ES-I3 (cell line): Measurements from ENCODE around the gene G6PD.

ENCODE experiments used
- H3K36me3 ChIP-seq: 2 replicates; pipeline ENCODE4 v1.6.1; 2013; ENCODE audit warnings: mild to moderate bottlenecking, low read length, control low read depth, moderate library complexity; ENCODE audit not compliant: insufficient read depth
- H3K4me1 ChIP-seq: 2 replicates; pipeline ENCODE4 v1.6.1; 2013; ENCODE audit warnings: mild to moderate bottlenecking, control low read depth, low read length; ENCODE audit not compliant: insufficient read depth
- H3K9ac ChIP-seq: 2 replicates; pipeline ENCODE4 v1.6.1; 2013; ENCODE audit warnings: low read depth, mild to moderate bottlenecking, low read length, moderate library complexity
- H3K9me3 ChIP-seq: 2 replicates; pipeline ENCODE4 v1.6.1; 2013; ENCODE audit warnings: mild to moderate bottlenecking, low read length, moderate library complexity; ENCODE audit not compliant: control insufficient read depth, insufficient read depth

Gene G6PD

GRCh38 chrX:154534526-154535322 is 11.9 kb downstream of the G6PD start:
- Histone ChIP-seq H3K4me1 (peaks cover 7% of the 10 kb centered on the region; the same call in 1 of the 2 replicates), H3K9me3 (no peaks in the 10 kb centered on the region), H3K9ac (no peak overlapping the region), H3K36me3 (no peaks in the 10 kb centered on the region; the same call in 1 of the 2 replicates)

DNA sequence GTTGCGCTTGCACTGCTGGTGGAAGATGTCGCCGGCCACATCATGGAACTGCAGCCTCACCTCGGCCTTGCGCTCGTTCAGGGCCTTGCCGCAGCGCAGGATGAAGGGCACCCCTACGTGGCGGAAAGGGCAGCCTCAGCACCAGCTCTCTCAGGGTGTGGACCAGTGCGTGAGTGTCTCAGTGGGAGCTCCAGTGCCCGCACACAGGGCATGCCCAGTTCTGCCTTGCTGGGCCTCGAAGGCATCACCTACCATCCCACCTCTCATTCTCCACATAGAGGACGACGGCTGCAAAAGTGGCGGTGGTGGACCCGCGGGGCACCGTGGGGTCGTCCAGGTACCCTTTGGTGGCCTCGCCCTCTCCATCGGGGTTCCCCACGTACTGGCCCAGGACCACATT is 14.0 kb downstream of the G6PD start:
- no peak overlapping the region for H3K9ac ChIP-seq
- no peaks in the 10 kb centered on the region for H3K9me3 ChIP-seq
- peaks cover 7% of the 10 kb centered on the region; the same call in 1 of the 2 replicates for H3K4me1 ChIP-seq
- H3K36me3 ChIP-seq = no peaks in the 10 kb centered on the region; the same call in 1 of the 2 replicates

DNA sequence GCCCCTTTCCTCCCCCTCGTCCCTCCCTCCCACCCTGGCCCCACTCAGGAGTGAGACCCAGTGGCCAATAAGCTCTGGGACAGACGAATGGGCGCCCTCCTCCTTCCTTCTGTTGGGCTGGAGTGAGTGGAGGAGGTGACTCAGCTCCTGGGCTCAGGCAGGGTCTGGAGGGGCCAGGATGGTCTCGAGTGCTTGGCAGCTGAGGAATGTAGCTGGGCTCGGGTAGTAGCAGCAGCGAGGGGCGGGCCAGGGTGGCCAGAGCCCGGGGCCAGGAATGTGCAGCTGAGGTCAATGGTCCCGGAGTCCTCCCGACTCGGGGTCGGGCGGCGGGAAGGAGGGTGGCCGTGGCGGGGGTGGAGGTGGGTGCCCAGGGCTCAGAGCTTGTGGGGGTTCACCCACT is 15.0 kb downstream of the G6PD start:
- no peaks in the 10 kb centered on the region; the same call in 1 of the 2 replicates for H3K36me3 ChIP-seq
- H3K9ac ChIP-seq = no peak overlapping the region
- H3K4me1 ChIP-seq = peaks cover 11% of the 10 kb centered on the region; the same call in 1 of the 2 replicates
- H3K9me3 ChIP-seq = no peaks in the 10 kb centered on the region

- Histone ChIP-seq H3K4me1 (peaks cover 11% of the 10 kb centered on the region; the same call in 1 of the 2 replicates), H3K36me3 (no peaks in the 10 kb centered on the region; the same call in 1 of the 2 replicates), H3K9me3 (no peaks in the 10 kb centered on the region), H3K9ac (no peak overlapping the region)
Observed at GRCh38 chrX:154530286-154530685, 16.4 kb downstream of the G6PD start.

DNA sequence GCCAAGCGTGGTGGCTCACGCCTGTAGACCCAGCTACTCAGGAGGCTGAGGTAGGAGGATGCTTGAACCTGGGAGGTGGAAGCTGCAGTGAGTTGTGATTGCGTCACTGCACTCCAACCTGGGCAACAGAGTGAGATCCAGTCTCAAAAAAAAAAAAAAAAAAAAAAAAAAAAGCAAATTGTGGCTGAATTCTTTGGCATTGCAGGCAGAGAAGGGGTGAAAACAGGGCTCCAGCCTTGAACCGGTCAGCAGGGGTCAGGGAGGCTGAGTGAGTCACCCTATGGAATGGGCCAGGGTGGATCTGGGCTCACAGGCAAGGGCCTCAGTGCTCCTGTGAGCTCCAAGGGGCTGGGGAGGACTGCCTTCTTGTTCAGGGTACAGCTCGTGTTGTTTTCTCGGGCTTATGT is 17.4 kb downstream of the G6PD start:
- Histone ChIP-seq H3K9ac (no peak overlapping the region), H3K36me3 (no peaks in the 10 kb centered on the region; the same call in 1 of the 2 replicates), H3K9me3 (no peaks in the 10 kb centered on the region), H3K4me1 (peaks cover 11% of the 10 kb centered on the region; the same call in 1 of the 2 replicates)

DNA sequence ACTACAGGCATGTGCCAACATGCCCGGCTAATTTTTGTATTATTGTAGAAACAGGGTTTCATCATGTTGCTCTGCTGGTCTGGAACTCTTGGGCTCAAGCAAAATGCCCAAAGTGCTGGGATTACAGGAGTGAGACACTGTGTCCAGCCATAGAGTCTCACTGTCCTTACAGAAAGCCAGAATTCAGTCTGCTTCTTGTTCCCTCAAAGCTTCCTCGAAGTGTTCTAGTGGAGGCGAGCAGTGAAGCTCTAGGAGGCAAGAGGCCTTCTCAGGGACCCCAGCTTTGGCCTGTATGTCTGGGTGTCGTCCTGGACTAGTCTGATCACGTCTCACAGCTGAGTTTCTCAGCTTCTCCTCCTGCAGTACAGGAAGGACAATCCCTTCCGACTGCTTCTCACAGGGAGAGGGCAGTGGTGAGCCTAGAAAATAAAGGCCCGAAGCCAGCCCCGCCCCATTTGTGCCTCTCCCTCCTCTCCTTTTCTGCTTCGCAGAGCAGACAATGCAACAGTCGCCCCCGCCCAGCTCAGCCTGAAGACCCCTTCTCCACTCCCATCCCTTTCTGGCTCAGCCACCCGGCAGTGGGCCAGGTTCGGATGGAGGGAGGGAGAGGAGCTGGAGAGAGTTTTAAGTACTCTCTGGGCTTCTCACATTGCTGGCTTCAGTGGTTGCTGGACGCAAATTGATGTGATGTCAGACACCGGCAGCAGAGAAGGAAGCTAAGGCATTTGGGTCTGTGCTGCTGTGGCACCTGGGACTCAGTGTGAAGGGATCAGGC is 19.6 kb downstream of the G6PD start:
- H3K36me3 ChIP-seq = no peaks in the 10 kb centered on the region
- H3K9ac ChIP-seq = peak overlapping the region; percentile 57
- no peaks in the 10 kb centered on the region for H3K9me3 ChIP-seq
- H3K4me1 ChIP-seq = peaks cover 11% of the 10 kb centered on the region; the same call in 1 of the 2 replicates

DNA sequence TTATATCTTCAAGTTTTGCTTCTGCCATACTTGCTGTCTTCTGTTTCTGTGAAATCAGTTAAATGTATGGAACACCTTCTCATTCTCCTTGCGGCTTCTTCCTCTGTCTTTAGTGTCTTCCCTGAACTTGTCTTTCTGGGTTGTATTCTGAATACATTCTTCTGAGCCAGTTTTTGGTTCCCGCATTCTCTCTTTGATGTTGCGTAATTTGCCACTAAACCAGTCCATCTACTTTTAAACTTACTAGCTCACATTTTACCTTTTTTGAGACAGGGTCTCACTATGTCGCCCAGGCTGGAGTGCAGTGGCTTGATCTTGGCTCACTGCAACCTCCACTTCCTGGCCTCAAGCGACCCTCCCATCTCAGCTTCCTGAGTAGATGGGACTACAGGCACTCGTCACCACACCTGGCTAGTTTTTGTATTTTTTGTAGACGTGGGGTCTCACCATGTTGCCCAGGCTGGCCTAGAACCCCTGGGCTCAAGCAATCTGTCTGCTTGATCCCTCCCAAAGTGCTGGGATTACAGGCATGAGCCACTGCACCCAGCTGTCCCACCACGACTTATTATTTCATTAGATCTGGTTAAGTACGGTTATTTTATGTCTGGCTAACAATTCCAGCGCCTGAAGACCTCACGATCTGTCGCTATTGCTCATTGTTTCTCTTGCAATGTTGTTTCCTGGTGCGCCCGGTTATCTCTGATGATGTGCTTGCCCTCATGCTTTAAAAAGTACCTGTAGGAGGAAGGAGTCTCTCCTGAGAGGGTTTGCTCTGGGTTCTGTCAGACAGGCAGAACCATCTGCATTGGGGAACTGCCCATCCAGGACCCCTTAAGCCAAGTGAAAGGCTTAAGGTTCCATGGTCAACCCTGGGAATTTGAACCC is 20.8 kb downstream of the G6PD start:
- Histone ChIP-seq H3K36me3 (no peaks in the 10 kb centered on the region), H3K9ac (no peak overlapping the region), H3K4me1 (peaks cover 5% of the 10 kb centered on the region; the same call in 1 of the 2 replicates), H3K9me3 (no peaks in the 10 kb centered on the region)

DNA sequence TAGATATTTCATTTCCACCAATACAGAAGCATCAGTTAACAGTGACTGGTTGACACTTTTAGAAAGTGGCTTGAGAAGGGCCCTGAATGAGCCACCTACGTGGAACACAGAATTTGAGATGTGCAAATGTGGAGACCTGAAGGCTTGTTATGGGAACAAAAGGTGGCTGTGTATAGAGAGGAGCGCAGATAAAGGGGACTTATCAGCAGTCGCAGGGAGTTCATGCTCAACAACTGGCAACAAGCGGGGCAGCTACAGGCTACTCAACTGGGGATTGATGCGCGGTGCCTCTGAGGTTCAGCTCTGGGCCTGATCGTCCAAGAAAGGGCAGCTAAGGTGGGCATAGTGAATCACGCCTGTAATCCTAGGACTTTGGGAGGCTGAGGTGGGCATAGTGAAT is 27.3 kb downstream of the G6PD start:
- H3K9ac ChIP-seq = no peak overlapping the region
- no peaks in the 10 kb centered on the region for H3K9me3 ChIP-seq

GRCh38 chrX:154517101-154517781 is 29.4 kb downstream of the G6PD start:
- Histone ChIP-seq H3K9ac (peak overlapping the region; percentile 67; the same call in 1 of the 2 replicates), H3K4me1 (peaks cover 5% of the 10 kb centered on the region; the same call in 1 of the 2 replicates), H3K9me3 (no peaks in the 10 kb centered on the region), H3K36me3 (no peaks in the 10 kb centered on the region)

More for the DNA sequence above, 27.3 kb downstream of the G6PD start:
- H3K36me3 ChIP-seq = no peaks in the 10 kb centered on the region
- peaks cover 5% of the 10 kb centered on the region; the same call in 1 of the 2 replicates for H3K4me1 ChIP-seq

GRCh38 chrX:154516656-154517100 is 30.0 kb downstream of the G6PD start:
- Histone ChIP-seq H3K9ac (peak overlapping the region; percentile 67; the same call in 1 of the 2 replicates), H3K9me3 (no peaks in the 10 kb centered on the region), H3K4me1 (peaks cover 5% of the 10 kb centered on the region; the same call in 1 of the 2 replicates), H3K36me3 (no peaks in the 10 kb centered on the region)

DNA sequence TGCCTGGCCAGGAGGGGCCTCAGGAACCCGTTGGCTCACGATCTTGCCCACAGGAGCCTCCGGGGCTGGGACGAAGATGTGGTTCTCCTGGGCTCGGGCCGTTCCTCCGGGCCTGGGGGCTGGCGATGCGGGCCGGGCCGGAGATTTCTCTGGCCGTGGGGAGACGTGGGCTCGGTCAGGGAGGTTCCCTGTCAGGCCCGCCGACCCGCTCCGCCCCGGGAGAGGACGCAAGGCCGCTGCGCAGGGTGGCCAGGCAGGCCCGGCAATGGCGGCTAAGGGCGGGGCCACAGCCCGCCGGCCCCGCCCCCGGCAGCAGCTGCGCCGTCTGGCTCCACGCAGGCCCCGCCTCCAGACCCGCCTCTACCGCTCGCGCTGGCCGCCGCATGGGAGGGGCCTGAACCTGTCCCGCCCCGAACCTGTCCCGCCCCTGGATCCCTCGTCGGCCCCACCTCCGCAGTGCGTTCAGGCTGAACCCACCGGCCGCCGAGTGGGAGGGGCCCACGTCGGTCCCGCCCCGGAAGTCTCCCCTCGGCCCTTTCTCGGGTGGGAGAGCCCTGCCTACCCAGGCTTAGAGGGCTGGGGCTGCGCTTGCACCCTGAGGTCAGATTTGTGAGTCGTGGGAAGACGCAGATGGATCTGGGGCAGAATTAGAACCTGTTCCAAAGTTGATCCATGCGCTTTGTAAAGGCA is 30.5 kb downstream of the G6PD start, which contains the start of gene FAM3A:
Gene FAM3A (minus strand): TSS at position 267 of the 690 bp plus-strand sequence. CDS start 460 bp downstream, outside the sequence.
- H3K9ac ChIP-seq = peak within 1 kb of the TSS; percentile 69
- H3K9me3 ChIP-seq = no peaks in the 10 kb centered on the region
- no peaks in the 10 kb centered on the region for H3K36me3 ChIP-seq
- peaks cover 5% of the 10 kb centered on the region; the same call in 1 of the 2 replicates for H3K4me1 ChIP-seq

DNA sequence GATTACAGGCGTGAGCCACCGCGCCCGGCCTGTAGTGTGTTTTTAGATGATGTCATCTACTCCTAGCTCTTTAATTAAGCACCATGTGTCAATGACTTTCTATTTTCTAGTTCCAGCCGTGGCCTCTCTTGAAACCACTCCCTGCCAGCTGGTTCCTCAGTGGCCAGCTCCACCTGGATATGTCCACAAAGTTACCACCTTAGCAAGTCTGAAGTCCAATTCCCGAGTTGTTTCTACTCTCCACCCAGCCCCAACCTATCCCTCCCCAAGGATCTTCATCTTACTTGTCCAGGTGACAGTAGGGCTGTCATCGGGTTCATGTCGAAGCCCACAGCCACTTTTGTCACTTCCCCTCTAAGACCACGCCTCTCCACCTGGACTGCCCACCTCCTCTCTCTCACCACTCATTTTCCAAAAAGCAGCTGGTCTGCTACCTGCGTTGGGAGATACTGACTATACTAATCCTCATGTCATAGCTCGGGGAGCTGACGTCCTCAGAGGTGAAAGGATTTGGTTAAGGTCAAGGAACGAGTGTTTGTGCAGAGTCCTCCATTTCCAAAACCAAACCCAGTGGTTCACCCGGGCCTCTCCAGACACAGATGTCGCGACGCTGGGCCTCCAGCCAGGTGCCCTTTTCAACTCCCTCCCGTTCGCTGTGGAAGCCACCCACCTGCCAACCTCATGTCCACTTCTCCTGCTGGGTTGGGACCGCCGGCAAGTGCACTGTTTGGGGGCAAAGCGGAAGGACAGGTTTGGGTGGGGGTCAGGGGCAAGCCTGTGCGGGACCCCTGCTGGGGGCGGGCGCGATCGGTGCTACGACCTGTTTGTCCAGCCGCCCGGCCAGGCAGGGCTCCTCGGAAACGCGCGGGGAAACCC is 31.3 kb downstream of the G6PD start:
- Histone ChIP-seq H3K36me3 (no peaks in the 10 kb centered on the region), H3K9me3 (no peaks in the 10 kb centered on the region), H3K4me1 (peaks cover 5% of the 10 kb centered on the region; the same call in 1 of the 2 replicates), H3K9ac (peak overlapping the region; percentile 69)
